ENCODE data around the gene LSM7.

DNA sequence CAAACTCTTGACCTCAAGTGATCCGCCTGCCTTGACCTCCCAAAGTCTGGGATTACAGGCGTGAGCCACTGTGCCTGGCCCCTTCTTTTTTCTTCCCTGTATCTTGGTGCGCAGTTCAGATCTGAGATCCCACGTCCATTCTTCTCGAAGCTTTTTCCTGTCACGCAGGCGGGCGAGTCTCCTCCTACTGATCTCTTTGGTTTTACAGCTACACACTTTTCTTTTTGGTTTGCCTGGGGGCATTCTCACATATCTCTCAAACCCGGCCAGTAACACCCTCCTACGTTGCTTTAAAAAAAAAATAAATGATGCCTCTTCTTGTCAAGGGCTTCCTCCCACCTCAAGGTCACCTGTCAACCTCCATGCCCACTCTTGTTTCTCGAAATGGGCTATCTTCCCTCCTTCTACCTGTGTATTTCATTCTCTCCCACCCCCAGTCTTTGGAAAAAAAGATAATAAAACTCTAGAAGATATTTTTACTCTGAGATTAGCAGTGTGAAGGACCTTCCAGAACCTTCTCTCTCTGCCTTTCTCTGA, 43.8 kb upstream of the LSM7 start:
- TF ChIP-seq FOXM1 (IDR thresholded peaks at IDR 0.05; ENCODE audit: borderline replicate concordance) (no peak), FOXA1 (IDR thresholded peaks at IDR 0.05) (no peak), SP1 (IDR thresholded peaks at IDR 0.05) (no peak), L3MBTL2 (conservative IDR thresholded peaks at IDR 0.05) (no peak), CTBP1 (IDR thresholded peaks at IDR 0.05; ENCODE audit: borderline replicate concordance) (no peak), BHLHE40 (IDR thresholded peaks at IDR 0.05; ENCODE audit: borderline replicate concordance) (no peak), NFRKB (IDR thresholded peaks at IDR 0.05) (no peak)
- TF ChIP-seq, protein P1, sequence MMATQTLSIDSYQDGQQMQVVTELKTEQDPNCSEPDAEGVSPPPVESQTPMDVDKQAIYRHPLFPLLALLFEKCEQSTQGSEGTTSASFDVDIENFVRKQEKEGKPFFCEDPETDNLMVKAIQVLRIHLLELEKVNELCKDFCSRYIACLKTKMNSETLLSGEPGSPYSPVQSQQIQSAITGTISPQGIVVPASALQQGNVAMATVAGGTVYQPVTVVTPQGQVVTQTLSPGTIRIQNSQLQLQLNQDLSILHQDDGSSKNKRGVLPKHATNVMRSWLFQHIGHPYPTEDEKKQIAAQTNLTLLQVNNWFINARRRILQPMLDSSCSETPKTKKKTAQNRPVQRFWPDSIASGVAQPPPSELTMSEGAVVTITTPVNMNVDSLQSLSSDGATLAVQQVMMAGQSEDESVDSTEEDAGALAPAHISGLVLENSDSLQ (IDR thresholded peaks at IDR 0.05) = no peak

Measured in HEK293T (cell line).